SK-N-SH treated with all-trans-retinoic acid at 6 μM for 48 hours (cell line): ENCODE results near the gene DCAF6.

Experiments
- ATAC-seq: fragments of 200-7000 bp; cut with Tn5 transposase; 3 replicates; pipeline ENCODE4 v1.9.1; 2020; ENCODE audit warnings: mild to moderate bottlenecking, moderate library complexity
- ARNTL ChIP-seq: fragments of 450-650 bp; formaldehyde crosslinking; IDR thresholded peaks from 2 replicates; pipeline ENCODE4 v1.5.0; 2020; ENCODE audit warnings: low read depth, mild to moderate bottlenecking, moderate library complexity, borderline replicate concordance
- BACH2 ChIP-seq: fragments of 250-450 bp; sonication (Bioruptor Pico); IDR thresholded peaks from 2 replicates; pipeline ENCODE4 v1.9.0; 2021; ENCODE audit warnings: mild to moderate bottlenecking, borderline replicate concordance
- ESRRG ChIP-seq: fragments of 250-450 bp; sonication (Bioruptor Pico); IDR thresholded peaks from 2 replicates; pipeline ENCODE4 v1.6.1; 2021; ENCODE audit warnings: mild to moderate bottlenecking
- GLIS3 ChIP-seq: fragments of 250-450 bp; sonication (Bioruptor Pico); IDR thresholded peaks from 2 replicates; pipeline ENCODE4 v1.5.0; 2020; ENCODE audit warnings: mild to moderate bottlenecking, moderate library complexity
- ISL1 ChIP-seq: fragments of 250-450 bp; sonication (Bioruptor Pico); IDR thresholded peaks from 2 replicates; pipeline ENCODE4 v2.1.2; 2022; ENCODE audit warnings: mild to moderate bottlenecking, moderate library complexity
- OSR1 ChIP-seq: fragments of 250-450 bp; sonication (Bioruptor Pico); IDR thresholded peaks from 2 replicates; pipeline ENCODE4 v1.8.0; 2022; ENCODE audit warnings: moderate library complexity, mild to moderate bottlenecking, inconsistent platforms
- PPARA ChIP-seq: fragments of 250-450 bp; sonication (Bioruptor Pico); IDR thresholded peaks from 2 replicates; pipeline ENCODE4 v1.5.0; 2020; ENCODE audit warnings: mild to moderate bottlenecking, borderline replicate concordance
- RARB ChIP-seq: fragments of 250-450 bp; sonication (Bioruptor Pico); IDR thresholded peaks from 2 replicates; pipeline ENCODE4 v1.8.0; 2021; ENCODE audit warnings: mild to moderate bottlenecking, moderate library complexity
- SNAI2 ChIP-seq: fragments of 250-450 bp; sonication (Bioruptor Pico); IDR thresholded peaks from 2 replicates; pipeline ENCODE4 v1.5.0; 2020; ENCODE audit warnings: mild to moderate bottlenecking, moderate library complexity
- TCF4 ChIP-seq: fragments of 250-450 bp; sonication (Bioruptor Pico); IDR thresholded peaks from 2 replicates; pipeline ENCODE4 v1.8.0; 2021; ENCODE audit warnings: mild to moderate bottlenecking, moderate library complexity, borderline replicate concordance
- TOX ChIP-seq: fragments of 250-450 bp; sonication (Bioruptor Pico); IDR thresholded peaks from 2 replicates; pipeline ENCODE4 v1.8.0; 2021; ENCODE audit warnings: mild to moderate bottlenecking, moderate library complexity, borderline replicate concordance
- ZC3H10 ChIP-seq: fragments of 250-450 bp; sonication (Bioruptor Pico); IDR thresholded peaks from 2 replicates; pipeline ENCODE4 v1.5.1; 2021; ENCODE audit warnings: mild to moderate bottlenecking, moderate library complexity
- ZFP3 ChIP-seq: fragments of 250-450 bp; sonication (Bioruptor Pico); IDR thresholded peaks from 2 replicates; pipeline ENCODE4 v1.5.0; 2020; ENCODE audit warnings: mild to moderate bottlenecking, moderate library complexity
- ZNF70 ChIP-seq: fragments of 450-650 bp; formaldehyde crosslinking; IDR thresholded peaks from 2 replicates; pipeline ENCODE4 v1.5.0; 2020; ENCODE audit warnings: mild to moderate bottlenecking, moderate library complexity
- ZNF8 ChIP-seq: fragments of 450-650 bp; formaldehyde crosslinking; IDR thresholded peaks from 2 replicates; pipeline ENCODE4 v1.5.0; 2020; ENCODE audit warnings: mild to moderate bottlenecking, moderate library complexity
- TF ChIP-seq, protein P1 (sequence below): fragments of 250-450 bp; sonication (Bioruptor Pico); IDR thresholded peaks from 2 replicates; pipeline ENCODE4 v1.5.1; 2020; ENCODE audit warnings: low read depth, mild to moderate bottlenecking, moderate library complexity
- TF ChIP-seq, protein P2 (sequence below): fragments of 250-450 bp; sonication (Bioruptor Pico); IDR thresholded peaks from 2 replicates; pipeline ENCODE4 v1.5.1; 2021; ENCODE audit warnings: mild to moderate bottlenecking, moderate library complexity
- TF ChIP-seq, protein P3 (sequence below): fragments of 250-450 bp; sonication (Bioruptor Pico); IDR thresholded peaks from 2 replicates; pipeline ENCODE4 v1.8.0; 2021; ENCODE audit warnings: low read depth, mild to moderate bottlenecking, moderate library complexity, borderline replicate concordance
- TF ChIP-seq, protein P4 (sequence below): fragments of 250-450 bp; sonication (Bioruptor Pico); IDR thresholded peaks from 2 replicates; pipeline ENCODE4 v1.5.0; 2020; ENCODE audit warnings: mild to moderate bottlenecking, moderate library complexity
- TF ChIP-seq, protein P5 (sequence below): fragments of 250-450 bp; sonication (Bioruptor Pico); IDR thresholded peaks from 2 replicates; pipeline ENCODE4 v1.8.0; 2020; ENCODE audit warnings: mild to moderate bottlenecking, moderate library complexity, borderline replicate concordance

DCAF6 gene

DNA sequence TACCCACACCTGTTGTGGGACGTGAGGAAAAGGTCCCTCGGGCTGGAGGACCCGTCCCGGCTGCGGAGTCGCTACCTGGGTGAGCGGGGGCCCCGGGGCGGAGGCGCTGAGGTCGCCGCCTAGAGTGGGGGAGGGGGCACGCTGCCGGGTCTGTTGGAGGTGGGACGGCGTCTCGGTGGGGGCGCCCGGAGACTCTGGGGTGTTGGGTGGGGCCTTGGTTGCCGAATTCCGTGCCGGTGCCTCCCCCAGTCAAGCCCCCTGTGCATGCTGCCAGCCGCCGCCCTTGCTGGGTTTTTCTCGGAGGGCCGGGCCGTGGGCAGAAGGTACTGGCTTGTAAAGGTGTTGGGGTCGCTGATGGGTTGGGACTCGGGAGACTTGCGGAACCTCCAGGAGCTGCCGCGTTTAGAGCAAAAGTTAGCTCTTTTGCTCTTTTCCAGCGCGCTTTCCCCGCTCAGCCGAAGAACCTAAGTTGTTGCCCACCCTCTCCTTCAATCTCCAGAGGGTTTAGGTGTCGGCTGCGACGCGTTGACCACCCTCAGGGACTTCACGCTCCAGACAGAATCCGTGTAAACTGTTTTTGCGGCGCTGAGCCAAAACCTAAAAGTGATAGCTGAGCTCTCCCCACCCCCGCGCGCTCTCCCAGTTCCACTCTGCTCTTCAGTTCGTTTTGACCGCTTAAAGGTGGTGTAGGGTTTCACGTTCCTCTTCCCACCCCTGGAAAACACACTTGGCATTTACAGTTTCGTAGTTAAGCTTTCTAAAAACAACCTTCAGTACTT is 636 bp downstream of the DCAF6 start, which contains the start of gene MPC2:
Gene MPC2 (minus strand): TSS at position 143 of the 779 bp plus-strand sequence. CDS start 1,231 bp downstream, outside the sequence.
- ATAC-seq = peak; percentile 53
- 0 out of 2 replicates have a peak, but pooled peaks have one; percentile 47 for TF ChIP-seq RARB
- TF ChIP-seq TOX (CRISPR knock-in tag) = no peak

DNA sequence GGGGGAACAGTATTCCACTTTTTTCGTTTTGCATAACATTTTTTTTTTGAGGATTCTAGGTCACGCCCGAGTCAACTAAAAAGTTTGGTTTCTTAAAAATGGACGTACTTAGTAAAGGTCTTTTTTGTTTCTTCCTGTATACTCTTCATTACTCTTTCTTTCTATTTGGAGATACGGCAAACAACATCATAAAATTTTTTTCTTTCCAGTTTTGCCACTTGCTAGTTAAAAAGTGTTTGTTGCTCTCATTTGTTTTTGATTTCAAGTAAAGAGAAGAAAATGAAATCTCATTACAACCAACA is 1.2 kb downstream of the DCAF6 start:
- TF ChIP-seq OSR1 (CRISPR knock-in tag) (no peak), ISL1 (CRISPR knock-in tag) (no peak), ESRRG (no peak), ZFP3 (CRISPR knock-in tag) (no peak), TCF4 (CRISPR knock-in tag) (no peak), ZC3H10 (CRISPR knock-in tag) (no peak), SNAI2 (CRISPR knock-in tag) (no peak), ARNTL (CRISPR knock-in tag) (no peak), ZNF70 (no peak), TOX (CRISPR knock-in tag) (no peak)
- TF ChIP-seq, protein P1, sequence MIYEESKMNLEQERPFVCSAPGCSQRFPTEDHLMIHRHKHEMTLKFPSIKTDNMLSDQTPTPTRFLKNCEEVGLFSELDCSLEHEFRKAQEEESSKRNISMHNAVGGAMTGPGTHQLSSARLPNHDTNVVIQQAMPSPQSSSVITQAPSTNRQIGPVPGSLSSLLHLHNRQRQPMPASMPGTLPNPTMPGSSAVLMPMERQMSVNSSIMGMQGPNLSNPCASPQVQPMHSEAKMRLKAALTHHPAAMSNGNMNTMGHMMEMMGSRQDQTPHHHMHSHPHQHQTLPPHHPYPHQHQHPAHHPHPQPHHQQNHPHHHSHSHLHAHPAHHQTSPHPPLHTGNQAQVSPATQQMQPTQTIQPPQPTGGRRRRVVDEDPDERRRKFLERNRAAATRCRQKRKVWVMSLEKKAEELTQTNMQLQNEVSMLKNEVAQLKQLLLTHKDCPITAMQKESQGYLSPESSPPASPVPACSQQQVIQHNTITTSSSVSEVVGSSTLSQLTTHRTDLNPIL (CRISPR knock-in tag) = no peak
- TF ChIP-seq, protein P2, sequence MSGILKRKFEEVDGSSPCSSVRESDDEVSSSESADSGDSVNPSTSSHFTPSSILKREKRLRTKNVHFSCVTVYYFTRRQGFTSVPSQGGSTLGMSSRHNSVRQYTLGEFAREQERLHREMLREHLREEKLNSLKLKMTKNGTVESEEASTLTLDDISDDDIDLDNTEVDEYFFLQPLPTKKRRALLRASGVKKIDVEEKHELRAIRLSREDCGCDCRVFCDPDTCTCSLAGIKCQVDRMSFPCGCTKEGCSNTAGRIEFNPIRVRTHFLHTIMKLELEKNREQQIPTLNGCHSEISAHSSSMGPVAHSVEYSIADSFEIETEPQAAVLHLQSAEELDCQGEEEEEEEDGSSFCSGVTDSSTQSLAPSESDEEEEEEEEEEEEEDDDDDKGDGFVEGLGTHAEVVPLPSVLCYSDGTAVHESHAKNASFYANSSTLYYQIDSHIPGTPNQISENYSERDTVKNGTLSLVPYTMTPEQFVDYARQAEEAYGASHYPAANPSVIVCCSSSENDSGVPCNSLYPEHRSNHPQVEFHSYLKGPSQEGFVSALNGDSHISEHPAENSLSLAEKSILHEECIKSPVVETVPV = no peak
- TF ChIP-seq, protein P3, sequence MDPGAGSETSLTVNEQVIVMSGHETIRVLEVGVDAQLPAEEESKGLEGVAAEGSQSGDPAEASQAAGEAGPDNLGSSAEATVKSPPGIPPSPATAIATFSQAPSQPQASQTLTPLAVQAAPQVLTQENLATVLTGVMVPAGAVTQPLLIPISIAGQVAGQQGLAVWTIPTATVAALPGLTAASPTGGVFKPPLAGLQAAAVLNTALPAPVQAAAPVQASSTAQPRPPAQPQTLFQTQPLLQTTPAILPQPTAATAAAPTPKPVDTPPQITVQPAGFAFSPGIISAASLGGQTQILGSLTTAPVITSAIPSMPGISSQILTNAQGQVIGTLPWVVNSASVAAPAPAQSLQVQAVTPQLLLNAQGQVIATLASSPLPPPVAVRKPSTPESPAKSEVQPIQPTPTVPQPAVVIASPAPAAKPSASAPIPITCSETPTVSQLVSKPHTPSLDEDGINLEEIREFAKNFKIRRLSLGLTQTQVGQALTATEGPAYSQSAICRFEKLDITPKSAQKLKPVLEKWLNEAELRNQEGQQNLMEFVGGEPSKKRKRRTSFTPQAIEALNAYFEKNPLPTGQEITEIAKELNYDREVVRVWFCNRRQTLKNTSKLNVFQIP = no peak

DNA sequence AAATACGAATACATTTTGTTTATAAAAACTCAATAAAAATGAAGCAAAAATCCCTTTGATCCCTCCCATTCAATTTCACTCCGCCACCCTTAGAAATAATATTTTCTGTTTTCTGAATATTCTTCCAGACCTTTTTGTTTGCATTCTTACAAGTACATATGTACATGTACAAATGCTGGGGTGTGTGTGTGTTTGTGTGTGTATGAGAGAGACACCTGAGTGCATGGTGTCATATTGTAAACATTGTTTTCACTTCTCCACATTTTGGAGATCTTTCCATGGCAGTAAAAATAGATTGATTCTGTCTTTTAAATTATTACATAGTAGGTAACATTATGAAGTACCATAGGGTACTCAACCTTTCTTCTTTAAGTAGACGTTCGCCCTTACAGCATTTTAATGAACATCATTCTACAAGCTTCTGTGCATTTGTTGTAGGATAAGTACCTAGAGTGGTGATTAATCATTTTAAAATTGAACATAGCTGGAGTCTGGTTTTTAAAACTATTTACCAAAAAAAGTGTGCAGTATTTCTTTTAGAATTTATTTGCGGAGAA is 1.7 kb downstream of the DCAF6 start:
- ATAC-seq = no peak
- TF ChIP-seq ZNF70 (no peak), BACH2 (CRISPR knock-in tag) (no peak), ZC3H10 (CRISPR knock-in tag) (no peak), GLIS3 (no peak), ARNTL (CRISPR knock-in tag) (no peak), ZNF8 (CRISPR knock-in tag) (no peak), PPARA (CRISPR knock-in tag) (no peak)
- TF ChIP-seq, protein P3 = no peak
- TF ChIP-seq, protein P4, sequence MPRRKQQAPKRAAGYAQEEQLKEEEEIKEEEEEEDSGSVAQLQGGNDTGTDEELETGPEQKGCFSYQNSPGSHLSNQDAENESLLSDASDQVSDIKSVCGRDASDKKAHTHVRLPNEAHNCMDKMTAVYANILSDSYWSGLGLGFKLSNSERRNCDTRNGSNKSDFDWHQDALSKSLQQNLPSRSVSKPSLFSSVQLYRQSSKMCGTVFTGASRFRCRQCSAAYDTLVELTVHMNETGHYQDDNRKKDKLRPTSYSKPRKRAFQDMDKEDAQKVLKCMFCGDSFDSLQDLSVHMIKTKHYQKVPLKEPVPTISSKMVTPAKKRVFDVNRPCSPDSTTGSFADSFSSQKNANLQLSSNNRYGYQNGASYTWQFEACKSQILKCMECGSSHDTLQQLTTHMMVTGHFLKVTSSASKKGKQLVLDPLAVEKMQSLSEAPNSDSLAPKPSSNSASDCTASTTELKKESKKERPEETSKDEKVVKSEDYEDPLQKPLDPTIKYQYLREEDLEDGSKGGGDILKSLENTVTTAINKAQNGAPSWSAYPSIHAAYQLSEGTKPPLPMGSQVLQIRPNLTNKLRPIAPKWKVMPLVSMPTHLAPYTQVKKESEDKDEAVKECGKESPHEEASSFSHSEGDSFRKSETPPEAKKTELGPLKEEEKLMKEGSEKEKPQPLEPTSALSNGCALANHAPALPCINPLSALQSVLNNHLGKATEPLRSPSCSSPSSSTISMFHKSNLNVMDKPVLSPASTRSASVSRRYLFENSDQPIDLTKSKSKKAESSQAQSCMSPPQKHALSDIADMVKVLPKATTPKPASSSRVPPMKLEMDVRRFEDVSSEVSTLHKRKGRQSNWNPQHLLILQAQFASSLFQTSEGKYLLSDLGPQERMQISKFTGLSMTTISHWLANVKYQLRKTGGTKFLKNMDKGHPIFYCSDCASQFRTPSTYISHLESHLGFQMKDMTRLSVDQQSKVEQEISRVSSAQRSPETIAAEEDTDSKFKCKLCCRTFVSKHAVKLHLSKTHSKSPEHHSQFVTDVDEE (CRISPR knock-in tag) = no peak
- TF ChIP-seq, protein P5, sequence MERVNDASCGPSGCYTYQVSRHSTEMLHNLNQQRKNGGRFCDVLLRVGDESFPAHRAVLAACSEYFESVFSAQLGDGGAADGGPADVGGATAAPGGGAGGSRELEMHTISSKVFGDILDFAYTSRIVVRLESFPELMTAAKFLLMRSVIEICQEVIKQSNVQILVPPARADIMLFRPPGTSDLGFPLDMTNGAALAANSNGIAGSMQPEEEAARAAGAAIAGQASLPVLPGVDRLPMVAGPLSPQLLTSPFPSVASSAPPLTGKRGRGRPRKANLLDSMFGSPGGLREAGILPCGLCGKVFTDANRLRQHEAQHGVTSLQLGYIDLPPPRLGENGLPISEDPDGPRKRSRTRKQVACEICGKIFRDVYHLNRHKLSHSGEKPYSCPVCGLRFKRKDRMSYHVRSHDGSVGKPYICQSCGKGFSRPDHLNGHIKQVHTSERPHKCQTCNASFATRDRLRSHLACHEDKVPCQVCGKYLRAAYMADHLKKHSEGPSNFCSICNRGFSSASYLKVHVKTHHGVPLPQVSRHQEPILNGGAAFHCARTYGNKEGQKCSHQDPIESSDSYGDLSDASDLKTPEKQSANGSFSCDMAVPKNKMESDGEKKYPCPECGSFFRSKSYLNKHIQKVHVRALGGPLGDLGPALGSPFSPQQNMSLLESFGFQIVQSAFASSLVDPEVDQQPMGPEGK (CRISPR knock-in tag) = no peak
- TF ChIP-seq, protein P1 (CRISPR knock-in tag) = no peak

More for the DNA sequence above, 1.2 kb downstream of the DCAF6 start:
- no peak for ATAC-seq
